UCSD-AML1 (cell line): ENCODE data around the gene JARID2.

Source experiments
- DNase-seq: peaks from one replicate; lab custom pipeline; 2025; ENCODE audit not compliant: unreplicated experiment; lab: John Stamatoyannopoulos, UW

JARID2 gene

GRCh38 chr6:15501826-15502445 lies 256.1 kb downstream of the JARID2 start:
- DNase-seq = no peak

- DNase-seq = no peak
These were observed 256.8 kb downstream of the JARID2 start for GRCh38 chr6:15502446-15503345.

DNA sequence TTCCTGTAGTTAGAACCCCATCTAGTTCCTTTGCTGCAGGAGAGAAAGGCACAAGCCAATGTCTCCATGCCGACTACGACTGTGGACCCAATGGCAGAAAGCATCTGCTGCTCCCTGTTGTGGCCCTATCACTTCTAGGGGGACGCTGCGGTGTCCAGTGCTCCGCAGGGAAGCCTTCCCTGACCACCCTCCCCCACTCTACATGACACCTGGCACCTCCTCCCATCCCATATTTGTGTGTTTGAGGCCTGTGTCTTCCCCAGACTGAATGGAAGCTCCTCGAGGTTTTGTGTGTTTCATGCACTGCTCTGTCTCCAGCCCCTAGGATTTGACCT lies 257.4 kb downstream of the JARID2 start:
- no peak for DNase-seq

GRCh38 chr6:15504040-15504495 lies 258.2 kb downstream of the JARID2 start:
- no peak for DNase-seq

DNA sequence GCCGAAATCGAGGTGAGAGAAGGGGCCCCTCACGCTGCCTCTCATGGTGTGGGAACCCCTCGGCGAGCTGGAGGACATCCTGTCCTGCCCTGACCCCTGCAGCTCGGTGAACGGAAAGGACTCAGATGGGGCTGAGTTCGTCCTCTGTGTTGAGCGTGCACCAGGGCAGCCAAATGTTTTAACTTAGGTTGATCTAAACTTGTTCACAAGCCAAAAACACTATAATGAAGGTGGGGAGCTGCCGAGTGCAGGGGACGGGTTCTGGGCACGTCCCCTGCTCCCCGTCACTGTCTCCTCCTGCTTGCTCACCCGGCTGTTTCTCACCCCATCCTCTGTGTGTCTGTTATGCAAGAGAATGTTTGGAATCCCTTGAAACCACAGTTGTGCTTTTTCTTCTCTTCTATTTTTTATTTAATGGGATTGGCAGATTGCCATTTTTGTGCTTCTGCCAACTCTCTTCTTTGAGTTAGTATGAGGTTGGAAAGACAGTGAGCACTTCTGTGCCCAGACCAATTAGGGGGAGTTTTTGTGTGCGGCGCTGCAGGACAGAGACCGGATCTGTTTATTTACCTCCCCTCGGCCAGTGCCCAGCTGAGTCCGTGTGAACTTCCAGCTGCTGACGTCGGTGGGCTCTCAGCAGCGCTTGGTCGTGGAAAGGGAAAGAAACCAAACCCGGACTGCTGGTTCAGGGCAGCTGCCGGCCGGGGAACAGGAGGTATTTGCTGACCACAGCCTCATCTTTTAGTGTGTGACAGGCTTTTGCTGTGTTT lies 258.9 kb downstream of the JARID2 start:
- no peak for DNase-seq

DNA sequence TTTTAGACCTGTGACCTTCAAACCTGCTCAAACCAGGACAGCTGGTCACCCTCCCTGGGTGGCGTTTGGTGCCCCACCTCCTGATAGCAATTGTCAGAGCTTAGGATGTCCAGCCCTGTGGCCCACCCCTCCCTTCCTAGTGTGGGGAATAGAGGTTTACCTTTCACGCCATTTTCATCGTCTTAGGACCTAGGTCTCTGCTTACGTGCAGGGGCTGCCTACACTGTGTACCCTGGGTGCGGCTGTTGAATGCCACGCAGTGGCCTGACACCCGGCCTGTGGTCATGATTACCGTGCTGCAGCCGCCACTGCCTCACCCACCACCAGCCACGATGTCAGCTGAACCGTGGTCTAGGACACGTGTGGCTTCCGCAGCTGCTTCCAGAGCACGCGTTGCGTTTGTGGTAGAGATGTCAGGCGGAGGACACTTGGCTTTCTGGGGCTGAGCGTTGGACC lies 259.6 kb downstream of the JARID2 start:
- no peak for DNase-seq

DNA sequence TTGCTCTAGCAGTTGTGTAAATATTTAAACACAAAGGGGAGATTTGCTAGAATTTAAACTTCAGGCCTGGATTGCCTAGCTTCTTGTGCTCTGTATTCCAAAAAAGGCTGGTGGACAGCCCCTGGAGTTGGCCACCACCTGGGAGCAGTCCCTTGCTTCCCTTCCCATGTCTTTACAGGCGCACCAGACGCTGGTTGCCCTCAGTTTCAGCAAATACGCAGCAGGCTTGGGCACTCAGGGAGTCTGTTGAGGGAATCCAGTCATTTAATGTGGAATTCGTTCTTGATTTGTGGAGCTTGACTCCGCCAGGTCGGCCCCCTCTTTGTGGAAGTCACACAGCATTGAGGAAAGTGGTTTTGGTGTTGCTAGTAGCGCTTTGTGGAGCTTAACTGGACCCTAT lies 260.2 kb downstream of the JARID2 start:
- DNase-seq = no peak

DNA sequence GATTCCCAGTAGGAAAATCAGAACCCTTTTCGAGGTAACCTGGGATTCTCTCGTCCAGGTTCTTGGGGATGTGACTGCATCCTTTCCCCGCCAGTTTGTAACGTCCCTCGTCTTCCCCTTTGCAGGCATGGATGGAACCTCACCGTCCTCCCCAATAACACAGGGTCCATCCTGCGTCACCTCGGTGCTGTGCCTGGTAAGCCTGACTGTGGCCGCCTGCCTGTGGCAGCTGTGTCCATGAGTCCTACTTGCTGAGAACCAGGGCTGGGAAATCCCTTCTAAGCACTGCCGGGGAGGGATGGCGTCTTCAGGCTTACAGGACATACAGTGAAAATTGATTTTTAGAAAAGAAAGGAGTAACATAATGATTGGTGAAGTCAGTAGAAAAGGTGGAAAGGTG lies 261.4 kb downstream of the JARID2 start:
- no peak for DNase-seq

DNA sequence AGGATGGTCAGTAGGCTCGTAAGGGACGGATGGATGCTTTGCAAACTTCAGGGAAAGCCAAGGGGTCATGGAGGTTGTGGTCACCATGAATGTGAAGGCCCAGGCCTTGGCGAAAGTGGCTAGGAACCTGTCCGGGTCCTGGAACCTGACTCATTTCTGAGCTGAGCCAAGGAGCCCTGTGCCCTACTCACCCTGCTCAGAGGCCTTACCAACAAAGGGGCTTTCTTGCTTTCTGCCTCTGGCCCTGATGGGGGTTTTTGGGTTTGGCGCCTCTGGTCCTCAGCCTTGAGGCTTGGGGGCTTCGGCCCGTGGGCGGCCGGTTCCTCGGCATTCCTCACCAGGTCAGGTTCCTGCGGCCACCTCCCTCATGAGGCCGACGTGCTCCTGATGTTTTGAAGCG lies 261.9 kb downstream of the JARID2 start:
- no peak for DNase-seq

- no peak for DNase-seq
These were observed 262.6 kb downstream of the JARID2 start for GRCh38 chr6:15508441-15508871.

GRCh38 chr6:15508931-15509330 lies 263.1 kb downstream of the JARID2 start:
- DNase-seq = no peak

DNA sequence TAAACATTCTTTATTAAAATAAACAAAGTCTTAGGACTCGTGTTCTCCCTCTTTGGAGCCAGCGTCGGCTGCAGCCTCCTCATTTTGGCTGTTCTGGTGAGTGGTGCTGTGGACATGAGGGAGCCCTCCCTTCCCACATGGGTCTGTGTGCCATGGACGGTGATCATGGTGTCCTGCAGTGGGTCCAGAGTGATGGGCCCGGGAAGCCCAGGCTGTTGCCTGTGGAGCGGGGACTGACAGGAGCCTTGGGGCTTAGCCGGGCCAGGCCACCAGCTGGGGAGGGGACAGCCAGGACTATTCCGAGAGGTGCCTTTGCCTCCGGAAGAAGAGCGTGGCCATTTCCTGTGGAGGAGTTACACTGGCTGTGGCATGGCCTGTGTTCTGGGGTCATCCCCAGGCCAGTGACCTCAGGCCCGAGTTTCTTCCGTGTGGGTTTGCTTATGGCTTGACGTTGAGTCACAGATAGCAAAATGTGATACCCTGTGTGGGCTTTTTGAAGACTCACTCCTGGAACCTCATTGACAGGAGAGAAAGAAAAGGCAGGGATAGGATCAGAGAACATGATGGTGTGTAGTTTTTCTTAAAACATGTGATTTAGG lies 263.6 kb downstream of the JARID2 start:
- DNase-seq = no peak

DNA sequence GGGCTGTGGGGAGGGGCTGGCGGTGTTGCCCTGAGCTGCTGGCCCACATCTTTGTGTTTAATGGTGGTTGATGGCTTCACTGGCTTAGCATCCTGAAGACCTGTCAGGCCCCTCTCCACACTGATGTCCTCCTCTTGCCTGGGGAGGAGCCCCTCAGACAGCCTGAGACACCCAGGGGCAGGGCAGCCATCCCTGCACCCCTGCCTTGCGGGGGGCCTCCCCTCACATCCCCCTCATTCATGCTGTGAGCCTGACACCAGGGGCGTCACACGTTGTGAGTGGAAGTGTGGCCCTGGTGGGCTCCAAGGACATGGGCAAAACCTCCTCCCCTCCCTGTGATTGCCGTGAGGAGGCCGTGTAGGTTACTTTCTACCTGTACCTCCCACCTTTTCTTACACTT lies 264.3 kb downstream of the JARID2 start:
- no peak for DNase-seq

GRCh38 chr6:15510536-15511247 lies 264.8 kb downstream of the JARID2 start:
- no peak for DNase-seq

- no peak for DNase-seq
These were observed 265.6 kb downstream of the JARID2 start for GRCh38 chr6:15511248-15512125.

DNA sequence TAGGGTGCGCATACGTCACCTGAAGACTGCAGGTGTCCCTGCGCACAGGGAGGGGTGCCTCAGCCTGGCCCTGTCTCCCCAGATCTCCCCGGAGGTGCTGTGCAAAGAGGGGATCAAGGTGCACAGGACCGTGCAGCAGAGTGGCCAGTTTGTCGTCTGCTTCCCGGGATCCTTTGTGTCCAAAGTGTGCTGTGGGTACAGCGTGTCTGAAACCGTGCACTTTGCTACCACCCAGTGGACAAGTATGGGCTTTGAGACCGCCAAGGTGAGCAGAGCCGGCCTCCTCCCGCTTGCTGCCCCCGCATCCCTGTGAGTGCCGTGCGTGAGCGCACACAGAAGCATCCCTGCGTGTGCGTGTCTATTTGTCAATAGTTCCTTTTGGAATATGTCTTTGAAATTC lies 266.3 kb downstream of the JARID2 start:
- no peak for DNase-seq

GRCh38 chr6:15512721-15513120 lies 266.9 kb downstream of the JARID2 start:
- no peak for DNase-seq

GRCh38 chr6:15513131-15513771 lies 267.4 kb downstream of the JARID2 start:
- no peak for DNase-seq
